8988T (cell line): Measurements from ENCODE around the gene ZIC2.

ENCODE experiments used
- DNase-seq: peaks from one replicate; pipeline ENCODE4 v3.0.0; 2011

Gene ZIC2

GRCh38 chr13:99987154-99988019 lies 5.8 kb downstream of the ZIC2 start:
- DNase-seq: no peak

DNA sequence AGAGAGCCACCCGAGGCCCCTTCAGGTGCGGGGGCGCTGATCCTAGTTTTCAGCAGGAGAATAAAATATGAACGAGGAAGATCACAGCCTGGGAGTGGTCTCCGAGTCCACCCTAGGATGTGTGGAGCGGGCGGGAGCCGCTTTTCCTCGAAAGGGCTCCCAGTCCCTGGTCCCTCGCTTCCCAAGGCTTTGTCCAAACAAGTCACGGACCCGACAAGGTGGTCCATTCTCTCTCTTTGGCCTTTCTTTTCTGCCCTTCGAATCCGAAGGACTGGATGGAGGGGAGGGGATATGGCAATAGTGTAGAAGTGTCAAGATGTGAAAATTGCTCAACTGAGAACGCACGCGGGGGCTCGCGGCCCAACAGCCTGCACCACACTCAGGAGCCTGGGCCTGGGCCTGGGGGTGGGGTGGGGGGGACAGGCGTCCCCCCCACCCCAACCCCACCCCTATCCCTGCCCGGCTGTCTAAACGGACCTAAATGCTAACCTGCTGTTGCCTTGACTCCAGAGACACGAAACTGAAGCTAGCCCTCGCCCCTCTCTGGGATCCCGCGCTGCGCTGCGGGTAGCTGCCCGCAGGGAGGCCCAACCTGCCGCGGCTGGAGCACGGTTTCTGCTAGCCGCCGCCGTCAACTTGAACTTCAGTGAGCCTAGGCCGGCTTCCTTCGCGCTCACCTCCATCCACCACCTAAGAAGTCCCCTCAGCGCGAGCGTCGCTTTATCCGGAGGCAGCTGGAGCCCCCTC lies 7.1 kb downstream of the ZIC2 start:
- no peak for DNase-seq

- DNase-seq: no peak
These were observed 7.9 kb downstream of the ZIC2 start for GRCh38 chr13:99989276-99990125.

DNA sequence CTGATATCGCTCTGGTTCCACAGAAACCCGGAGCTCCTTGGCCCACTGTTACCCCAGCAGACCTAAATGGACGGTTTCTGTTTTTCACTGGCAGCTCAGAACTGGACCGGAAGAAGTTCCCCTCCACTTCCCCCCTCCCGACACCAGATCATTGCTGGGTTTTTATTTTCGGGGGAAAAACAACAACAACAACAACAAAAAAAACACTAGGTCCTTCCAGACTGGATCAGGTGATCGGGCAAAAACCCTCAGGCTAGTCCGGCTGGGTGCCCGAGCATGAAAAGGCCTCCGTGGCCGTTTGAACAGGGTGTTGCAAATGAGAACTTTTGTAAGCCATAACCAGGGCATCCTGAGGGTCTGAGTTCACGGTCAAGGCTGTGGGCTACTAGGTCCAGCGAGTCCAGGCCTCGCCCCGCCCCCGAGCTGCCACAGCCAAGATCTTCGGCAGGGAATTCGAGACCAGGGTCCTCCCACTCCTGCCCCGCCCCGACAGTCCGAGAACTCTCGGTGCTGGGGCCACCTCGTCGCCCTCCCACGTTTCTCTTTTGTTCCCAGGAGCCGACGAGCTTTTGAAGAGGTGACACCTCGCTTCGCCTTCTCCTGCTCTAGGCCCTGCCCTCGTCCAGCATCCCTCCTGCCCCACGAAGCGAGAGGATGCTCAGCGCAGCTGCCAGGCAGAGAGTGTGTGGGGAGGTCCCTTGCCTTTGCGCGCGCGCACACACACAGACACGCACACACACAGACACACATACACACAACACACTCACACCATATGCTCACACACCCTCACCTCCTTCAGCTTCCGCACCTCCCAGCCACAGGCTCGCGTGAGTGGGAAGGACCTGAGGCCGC lies 8.8 kb downstream of the ZIC2 start:
- no peak for DNase-seq

DNA sequence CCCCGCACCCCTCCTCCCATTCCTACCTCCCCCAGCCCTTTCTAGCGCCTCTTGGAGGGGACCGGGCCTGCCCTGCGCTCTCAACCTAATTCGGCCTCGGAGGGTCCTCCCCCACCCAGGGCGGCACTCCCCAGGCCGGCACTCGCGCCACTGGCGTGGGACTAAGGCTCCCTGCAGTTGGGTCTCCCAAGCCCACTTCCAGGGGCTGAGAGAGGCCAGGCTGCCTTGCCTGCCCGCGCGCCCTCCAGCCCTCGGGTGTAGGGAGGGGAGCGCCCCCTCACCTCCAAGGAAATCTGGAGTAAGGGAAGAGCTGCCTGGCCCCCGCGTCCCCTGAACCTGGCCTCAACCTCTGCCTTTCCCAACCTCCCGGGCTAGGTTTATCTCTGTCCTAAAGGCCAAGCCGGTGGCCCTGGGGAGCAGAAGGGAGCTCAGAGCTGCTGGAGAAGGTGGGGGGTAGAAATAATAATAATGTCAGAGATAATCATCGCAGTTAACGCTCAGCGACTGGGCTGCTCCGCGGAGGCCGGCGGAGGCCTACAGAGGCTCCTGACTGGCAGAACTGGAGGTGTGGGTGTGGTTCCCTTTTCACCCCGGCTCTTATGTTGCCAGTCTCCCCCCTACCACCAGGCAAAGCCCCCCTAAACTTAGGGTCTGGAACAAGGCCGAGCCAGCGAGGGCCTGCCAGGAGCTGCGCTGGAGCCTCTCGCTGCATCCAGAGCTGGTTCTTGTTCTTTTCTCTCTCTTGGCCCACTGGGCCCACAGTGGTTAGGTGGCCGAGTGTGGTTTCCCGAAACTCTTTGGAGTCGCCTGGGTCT lies 9.6 kb downstream of the ZIC2 start:
- no peak for DNase-seq

DNA sequence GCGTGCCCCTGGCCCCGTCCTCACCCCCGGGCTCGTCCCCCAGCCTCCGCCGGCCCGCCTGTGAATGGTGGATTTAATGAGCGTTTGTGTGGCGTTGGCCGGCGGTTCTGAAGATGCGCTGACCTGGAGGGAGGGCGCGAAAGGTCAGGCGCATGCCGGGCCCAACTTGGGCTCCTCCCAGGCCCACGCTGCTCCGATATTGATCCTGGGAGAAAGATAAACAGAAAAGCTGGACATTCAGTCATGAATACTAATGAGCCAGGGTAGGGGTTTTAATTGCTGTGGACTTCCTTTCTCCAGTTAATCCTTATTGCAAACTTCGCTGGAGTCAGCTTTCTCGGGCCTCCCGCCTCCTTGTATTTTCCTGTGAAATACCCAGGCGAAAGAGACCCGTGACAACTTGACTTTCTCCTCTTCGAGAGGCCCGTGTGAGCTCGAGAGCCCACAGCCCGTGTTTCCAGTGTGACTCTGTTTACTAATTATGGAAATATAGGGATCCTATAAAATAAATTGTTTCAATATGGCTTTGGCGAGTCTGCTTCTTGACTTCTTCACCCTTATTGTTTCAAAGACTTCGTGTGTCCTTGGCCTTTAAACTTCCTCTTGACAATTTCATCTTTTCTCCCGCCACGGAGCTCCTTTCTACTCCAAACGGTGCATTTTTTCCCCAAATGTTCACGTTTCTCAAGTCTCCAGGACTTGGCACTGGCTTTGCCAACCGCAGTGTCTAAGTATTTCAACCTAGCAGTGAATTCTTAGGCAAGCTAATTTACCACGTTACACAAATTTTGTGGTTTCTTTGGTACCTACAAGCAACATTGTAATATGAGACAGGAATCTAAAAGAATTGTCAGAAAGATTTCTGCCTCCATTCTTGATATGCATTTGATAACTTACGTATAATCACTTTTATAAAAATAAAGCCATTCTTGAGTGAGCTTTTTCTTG lies 10.5 kb downstream of the ZIC2 start:
- DNase-seq: no peak

DNA sequence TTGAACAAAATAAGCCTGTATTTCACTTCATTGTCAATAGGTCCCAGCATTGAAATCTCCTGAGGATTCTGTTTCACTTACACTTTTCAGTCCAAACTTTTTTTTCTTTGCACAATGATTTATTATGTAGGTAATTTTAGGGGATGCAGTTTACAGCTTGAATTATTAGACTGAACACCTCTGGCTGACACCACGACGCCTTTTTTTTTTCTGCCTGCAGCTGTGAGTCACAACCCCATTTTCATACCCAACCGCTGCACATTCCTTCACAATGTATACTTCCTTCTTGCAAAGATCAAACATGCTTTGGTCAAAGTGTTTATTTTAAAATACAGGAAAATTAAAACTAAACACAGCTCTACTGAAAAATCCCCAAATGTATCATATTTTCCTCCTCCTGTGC lies 11.4 kb downstream of the ZIC2 start:
- DNase-seq: no peak

DNA sequence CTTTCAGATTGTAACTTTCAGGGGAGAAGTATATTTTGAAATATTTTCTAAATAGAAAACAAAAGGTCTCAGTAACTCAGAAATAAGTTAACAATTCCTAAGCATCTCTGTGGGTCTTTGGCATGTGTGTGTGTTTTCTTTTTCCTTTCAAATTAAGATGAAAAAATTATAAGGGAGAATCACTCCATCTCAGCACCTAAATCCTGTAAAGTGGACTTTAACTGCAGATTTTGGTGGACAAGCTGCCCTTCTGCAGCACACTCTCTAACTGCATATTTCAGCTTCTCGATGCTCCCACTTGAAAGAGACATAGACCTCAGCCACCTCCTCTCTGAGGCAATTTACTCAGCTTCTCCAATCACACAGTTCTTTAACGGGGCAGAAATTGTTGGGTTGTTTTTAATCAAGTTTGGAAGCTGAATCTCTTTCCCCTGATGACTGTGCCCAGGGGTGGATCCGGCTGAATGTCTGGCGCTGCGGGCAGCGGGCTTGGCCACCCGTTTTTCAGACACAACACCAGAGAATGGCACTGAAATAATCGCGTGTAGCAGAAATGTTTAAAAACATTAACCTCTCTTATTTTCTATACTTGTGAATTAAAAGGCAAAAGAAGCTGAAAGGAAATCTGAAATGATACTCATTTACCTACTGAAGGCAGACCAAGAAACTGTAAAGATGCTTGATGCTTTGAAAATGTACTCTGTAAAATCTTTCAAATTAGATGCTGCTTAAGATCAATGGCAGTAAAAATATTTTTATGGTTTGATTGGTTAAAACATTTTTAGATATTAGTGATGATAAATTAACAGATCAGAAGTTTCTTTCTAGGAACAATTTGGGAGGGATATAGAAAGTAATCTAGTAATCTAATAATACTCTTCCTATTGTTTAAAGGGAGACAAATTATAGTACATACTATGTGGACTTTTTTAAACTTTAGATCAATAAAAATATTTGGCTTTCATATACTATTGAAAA lies 12.4 kb downstream of the ZIC2 start:
- no peak for DNase-seq

GRCh38 chr13:99994638-99995020 lies 13.0 kb downstream of the ZIC2 start:
- no peak for DNase-seq

GRCh38 chr13:99995104-99995588 lies 13.6 kb downstream of the ZIC2 start:
- DNase-seq: no peak

DNA sequence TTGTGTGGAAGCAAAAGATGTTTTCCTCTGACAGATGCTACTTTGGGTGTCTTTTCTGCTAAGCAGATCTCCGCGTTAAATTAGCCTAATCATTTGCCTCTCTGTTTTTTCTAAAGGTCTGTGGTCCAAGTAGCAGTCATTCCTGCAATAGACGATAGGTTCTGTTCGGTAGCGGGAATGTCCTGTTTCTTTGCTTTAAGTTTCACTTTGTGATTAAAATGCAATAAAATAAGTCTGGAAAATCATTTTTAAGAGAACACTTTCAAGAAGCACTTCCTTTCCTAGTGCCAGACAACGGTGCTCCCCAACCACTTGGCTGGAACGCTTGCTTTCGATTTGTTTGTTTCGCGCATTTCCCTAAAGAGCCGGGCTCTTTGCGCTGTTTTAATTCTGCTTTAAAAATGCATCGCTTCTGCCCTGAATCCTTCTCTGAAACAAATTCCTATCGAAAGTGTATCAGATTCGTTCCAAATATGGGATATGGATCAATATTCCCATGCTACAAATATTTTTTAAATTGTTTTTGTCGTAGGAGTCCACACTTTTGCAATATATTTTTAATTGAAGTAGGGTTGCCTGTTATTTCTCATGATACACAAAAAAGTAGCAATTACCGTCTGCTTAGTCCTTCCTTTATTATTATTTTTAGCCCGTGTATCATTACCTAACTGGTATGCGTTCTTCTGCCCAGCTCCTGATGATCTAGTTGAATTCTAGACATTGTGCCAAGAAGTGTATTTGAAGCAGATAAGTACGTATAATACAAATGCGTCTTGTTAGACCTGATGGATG lies 14.2 kb downstream of the ZIC2 start:
- no peak for DNase-seq

- no peak for DNase-seq
These were observed 14.9 kb downstream of the ZIC2 start for GRCh38 chr13:99996381-99996973.

DNA sequence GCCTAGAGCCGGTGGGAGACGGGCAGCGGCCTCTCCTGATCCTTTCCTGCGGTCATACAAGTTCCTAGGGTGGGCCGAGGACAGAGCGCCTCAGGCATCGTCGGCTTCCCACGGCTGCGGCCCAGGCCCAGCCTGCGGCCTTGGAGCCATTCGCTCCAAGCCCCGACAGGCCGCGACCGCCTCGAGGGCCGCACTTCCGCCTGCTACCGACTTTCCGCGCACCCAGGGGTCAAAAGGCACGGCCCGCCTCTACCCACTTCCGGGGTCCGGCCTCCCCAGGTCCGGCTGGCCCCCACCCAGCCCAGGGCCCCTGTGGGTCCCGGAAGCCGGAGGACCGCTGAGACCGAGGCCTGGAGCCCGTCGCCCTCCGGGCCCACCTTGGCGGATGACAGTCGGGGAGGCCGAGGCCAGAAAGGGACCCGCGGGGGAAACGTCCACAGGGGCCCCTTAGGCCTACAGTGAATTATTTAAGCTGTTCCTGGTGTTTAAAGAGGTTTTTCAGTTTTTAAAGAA lies 16.2 kb downstream of the ZIC2 start:
- DNase-seq: no peak

- no peak for DNase-seq
These were observed 16.7 kb downstream of the ZIC2 start for GRCh38 chr13:99998261-99998660.

GRCh38 chr13:100014621-100015020 lies 33.0 kb downstream of the ZIC2 start:
- no peak for DNase-seq

- no peak for DNase-seq
These were observed 38.3 kb downstream of the ZIC2 start for GRCh38 chr13:100019780-100020356.

GRCh38 chr13:100022798-100023197 lies 41.2 kb downstream of the ZIC2 start:
- DNase-seq: no peak
